ENCODE measurements around the gene TUBA4A.

The TUBA4A gene

DNA sequence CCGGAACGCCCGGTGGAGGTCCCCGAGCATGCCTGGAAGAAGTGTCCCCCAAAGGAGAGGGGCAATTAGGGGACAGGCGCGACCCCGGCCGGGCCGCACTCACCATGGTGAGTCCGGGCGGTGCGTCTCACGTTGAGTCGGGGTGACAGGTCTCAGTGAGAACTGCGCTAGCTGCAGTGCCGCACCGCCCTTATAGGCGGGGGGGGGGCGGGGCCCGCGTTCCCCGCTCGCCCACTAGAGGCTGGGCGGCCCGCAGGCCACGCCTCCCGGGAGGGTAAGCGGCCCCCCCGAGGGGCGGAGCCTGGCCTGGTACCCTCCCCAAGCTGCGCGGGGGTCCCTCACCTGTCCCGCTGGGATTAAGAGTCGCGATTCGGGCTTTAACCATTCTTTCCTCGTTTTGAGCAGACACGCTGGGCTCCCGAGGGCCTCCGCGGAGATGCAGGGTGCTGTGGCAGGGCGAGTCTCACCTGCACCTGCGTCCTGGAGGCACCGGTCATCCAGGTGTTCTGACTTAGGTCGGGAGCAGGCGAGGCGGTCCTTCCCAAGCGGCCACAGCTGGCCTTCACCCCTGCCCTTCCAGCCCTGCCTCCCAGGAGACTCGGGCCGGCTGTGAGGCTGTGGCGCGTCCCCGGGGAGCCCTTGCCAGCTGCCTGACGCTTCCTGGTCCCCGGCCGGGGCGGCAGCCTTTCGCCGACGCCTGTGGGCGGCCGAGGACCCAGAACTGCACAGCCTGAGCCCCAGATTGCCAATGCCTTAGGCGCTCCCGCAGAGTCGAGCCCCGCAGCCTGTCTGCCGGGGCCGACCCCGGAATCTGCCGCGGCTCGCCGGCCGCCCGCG, at the start of gene TUBA4A:
TSS of gene TUBA4A (minus strand) at position 166 of the 837 bp plus-strand sequence. CDS start at position 106, 60 bp downstream.
- ChIA-PET POLR2A (interaction anchor here (0.6 to 2.8 kb wide), 10 partner anchors 9 to 648 kb away, joined by 3 to 19 read pairs (median 6); partner anchors contain the start of genes DNAJB2, GLB1L, STK16 and ZFAND2B), CTCF (interaction anchor here (0.8 to 10.2 kb wide), 13 partner anchors 8 to 276 kb away, joined by 3 to 116 read pairs (median 4); partner anchors contain the start of genes ANKZF1, ATG9A, GLB1L and STK16)
- peak; percentile 98 for DNase-seq (ENCODE audit: extremely low spot score)
- TF ChIP-seq, protein P1, sequence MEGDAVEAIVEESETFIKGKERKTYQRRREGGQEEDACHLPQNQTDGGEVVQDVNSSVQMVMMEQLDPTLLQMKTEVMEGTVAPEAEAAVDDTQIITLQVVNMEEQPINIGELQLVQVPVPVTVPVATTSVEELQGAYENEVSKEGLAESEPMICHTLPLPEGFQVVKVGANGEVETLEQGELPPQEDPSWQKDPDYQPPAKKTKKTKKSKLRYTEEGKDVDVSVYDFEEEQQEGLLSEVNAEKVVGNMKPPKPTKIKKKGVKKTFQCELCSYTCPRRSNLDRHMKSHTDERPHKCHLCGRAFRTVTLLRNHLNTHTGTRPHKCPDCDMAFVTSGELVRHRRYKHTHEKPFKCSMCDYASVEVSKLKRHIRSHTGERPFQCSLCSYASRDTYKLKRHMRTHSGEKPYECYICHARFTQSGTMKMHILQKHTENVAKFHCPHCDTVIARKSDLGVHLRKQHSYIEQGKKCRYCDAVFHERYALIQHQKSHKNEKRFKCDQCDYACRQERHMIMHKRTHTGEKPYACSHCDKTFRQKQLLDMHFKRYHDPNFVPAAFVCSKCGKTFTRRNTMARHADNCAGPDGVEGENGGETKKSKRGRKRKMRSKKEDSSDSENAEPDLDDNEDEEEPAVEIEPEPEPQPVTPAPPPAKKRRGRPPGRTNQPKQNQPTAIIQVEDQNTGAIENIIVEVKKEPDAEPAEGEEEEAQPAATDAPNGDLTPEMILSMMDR (IDR thresholded peaks at IDR 0.05; ENCODE audit: control extremely low read depth, extremely low read depth, low read depth, missing control alignments): no peak

DNA sequence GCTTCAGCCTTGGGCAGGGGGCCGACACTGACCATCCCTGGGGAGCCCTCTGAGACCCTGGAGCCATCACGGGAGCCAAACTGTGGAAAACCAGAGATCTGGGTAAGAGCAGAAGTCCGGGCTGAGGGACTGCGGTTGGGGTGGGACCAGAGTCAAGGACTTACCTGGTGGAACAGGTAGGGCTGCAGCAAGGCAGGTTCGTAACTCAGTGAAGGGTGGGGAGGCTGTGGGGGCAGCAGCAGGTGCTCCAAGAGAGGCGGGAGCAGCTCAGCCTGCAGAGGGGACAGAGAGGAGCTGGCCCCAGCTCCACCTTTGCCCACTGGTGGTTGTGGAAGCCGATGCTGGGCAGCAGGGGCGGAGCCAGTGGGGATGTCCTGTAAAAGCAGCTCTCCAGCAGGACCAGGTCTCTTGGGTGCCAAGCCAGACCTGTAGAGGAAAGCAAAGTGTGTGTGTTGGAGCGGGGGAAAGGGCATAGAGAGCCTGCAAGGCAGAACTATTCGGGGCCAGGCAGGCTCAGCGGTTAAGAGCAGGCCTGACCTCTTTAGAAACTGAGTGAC, 48.8 kb upstream of the TUBA4A start:
- ChIA-PET CTCF (interaction anchor here (1.2 to 10.7 kb wide), 7 partner anchors 7 to 322 kb away, joined by 3 to 260 read pairs (median 5); partner anchors contain the start of gene NHEJ1), POLR2A (no interaction called here)
- no peak for DNase-seq (ENCODE audit: extremely low spot score)
- TF ChIP-seq, protein P1 (IDR thresholded peaks at IDR 0.05; ENCODE audit: control extremely low read depth, extremely low read depth, low read depth, missing control alignments): no peak

DNA sequence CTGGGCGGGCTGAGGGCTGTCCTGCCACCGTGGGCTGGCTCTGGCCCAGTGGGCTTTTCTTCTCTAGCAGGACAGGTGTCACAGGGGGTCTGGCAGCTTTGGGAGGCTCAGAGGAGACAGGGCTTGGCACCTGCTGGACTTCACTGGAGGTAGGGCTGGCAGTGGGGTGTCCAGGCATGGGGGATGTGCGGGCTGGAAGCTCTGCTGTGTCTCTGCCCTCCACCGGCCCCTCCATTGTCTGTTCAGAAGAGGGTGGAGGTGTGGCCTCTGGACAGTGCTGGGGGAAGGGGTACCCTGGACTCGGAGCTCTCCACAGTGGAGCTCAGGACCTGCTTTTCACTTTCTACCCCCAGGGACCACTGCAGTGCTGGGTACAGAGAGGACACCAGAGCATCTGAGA, 46.3 kb upstream of the TUBA4A start:
- ChIA-PET POLR2A (no interaction called here), CTCF (interaction anchor here (0.7 to 12.0 kb wide), 18 partner anchors 8 to 423 kb away, joined by 3 to 260 read pairs (median 8); partner anchors contain the start of genes CNPPD1, DNAJB2, DNPEP and GLB1L)
- DNase-seq (ENCODE audit: extremely low spot score): no peak
- TF ChIP-seq, protein P1 (IDR thresholded peaks at IDR 0.05; ENCODE audit: control extremely low read depth, extremely low read depth, low read depth, missing control alignments): no peak

DNA sequence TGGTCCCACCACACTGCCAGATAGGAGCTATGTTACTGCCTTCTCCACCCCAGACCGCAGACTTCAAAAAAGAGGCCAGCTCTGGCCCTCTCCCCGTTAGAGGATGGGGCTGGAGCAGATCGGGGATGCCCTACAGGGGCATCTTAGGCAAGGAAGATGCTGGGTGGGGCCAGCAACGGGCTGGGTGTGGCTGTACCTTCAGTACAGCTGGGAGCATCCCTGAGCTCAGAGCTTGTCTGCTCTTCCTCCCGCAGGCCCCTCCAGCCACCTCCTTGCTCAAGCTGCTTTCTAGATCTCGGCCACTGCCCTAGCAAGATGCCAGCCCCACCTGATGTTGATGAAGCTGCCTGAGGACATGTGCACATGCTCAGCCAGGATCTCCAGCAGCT, 45.6 kb upstream of the TUBA4A start:
- ChIA-PET CTCF (interaction anchor here (0.6 to 12.0 kb wide), 32 partner anchors 9 to 423 kb away, joined by 3 to 260 read pairs (median 4); partner anchors contain the start of genes CNPPD1, DNAJB2, DNPEP and GLB1L), POLR2A (no interaction called here)
- TF ChIP-seq, protein P1 (IDR thresholded peaks at IDR 0.05; ENCODE audit: control extremely low read depth, extremely low read depth, low read depth, missing control alignments): no peak
- DNase-seq (ENCODE audit: extremely low spot score): no peak

GRCh38 chr2:219298759-219299371, 45.1 kb upstream of the TUBA4A start:
- TF ChIP-seq, protein P1 (IDR thresholded peaks at IDR 0.05; ENCODE audit: control extremely low read depth, extremely low read depth, low read depth, missing control alignments): peak; percentile 99
- CTCF ChIA-PET: interaction anchor here (0.6 to 12.0 kb wide), 33 partner anchors 8 to 422 kb away, joined by 3 to 260 read pairs (median 4); partner anchors contain the start of genes CNPPD1, DNAJB2, DNPEP and GLB1L
- POLR2A ChIA-PET: no interaction called here
- DNase-seq (ENCODE audit: extremely low spot score): peak; percentile 94
